HEK293T (cell line): ENCODE results near the gene SLC39A7.

ENCODE experiments used
- CTCF ChIA-PET: fragments of 350-600 bp; formaldehyde crosslinking; extraction: SDS; loops from one replicate; lab custom pipeline; 2021; ENCODE audit warnings: antibody characterized with exemption, inconsistent platforms; lab: Yijun Ruan, JAX
- POLR2A ChIA-PET: fragments of 350-600 bp; formaldehyde crosslinking; extraction: SDS; loops from one replicate; lab custom pipeline; 2020; ENCODE audit warnings: antibody characterized with exemption, inconsistent platforms; lab: Yijun Ruan, JAX
- DNase-seq: peaks from one replicate; pipeline ENCODE4 v3.0.0; 2012; ENCODE audit warnings: mixed read lengths; ENCODE audit errors: extremely low spot score
- ARNT ChIP-seq: fragments of 450-650 bp; IDR thresholded peaks from 2 replicates; pipeline ENCODE4 v1.6.1; 2017; ENCODE audit warnings: mild to moderate bottlenecking
- BHLHE40 ChIP-seq: fragments of 450-650 bp; IDR thresholded peaks from 2 replicates; pipeline ENCODE4 v1.6.1; 2016; ENCODE audit warnings: mild to moderate bottlenecking, moderate library complexity, borderline replicate concordance
- CTBP1 ChIP-seq: fragments of 450-650 bp; IDR thresholded peaks from 2 replicates; pipeline ENCODE4 v1.6.1; 2016; ENCODE audit warnings: borderline replicate concordance
- ELF4 ChIP-seq: fragments of 450-650 bp; IDR thresholded peaks from 2 replicates; pipeline ENCODE4 v1.6.1; 2017; ENCODE audit warnings: antibody characterized with exemption
- FOXA1 ChIP-seq: fragments of 450-650 bp; IDR thresholded peaks from 2 replicates; pipeline ENCODE4 v1.6.1; 2016; ENCODE audit warnings: mild to moderate bottlenecking
- FOXK2 ChIP-seq: fragments of 450-650 bp; IDR thresholded peaks from 2 replicates; pipeline ENCODE4 v1.6.1; 2016; ENCODE audit warnings: mild to moderate bottlenecking
- FOXM1 ChIP-seq: fragments of 450-650 bp; IDR thresholded peaks from 2 replicates; pipeline ENCODE4 v1.6.1; 2017; ENCODE audit warnings: mild to moderate bottlenecking, borderline replicate concordance
- HDGF ChIP-seq: fragments of 450-650 bp; IDR thresholded peaks from 2 replicates; pipeline ENCODE4 v1.6.1; 2017; ENCODE audit warnings: antibody characterized with exemption, borderline replicate concordance
- L3MBTL2 ChIP-seq: fragments of 450-650 bp; conservative IDR thresholded peaks from 2 replicates; pipeline ENCODE4 v1.6.1; 2016; ENCODE audit warnings: mild to moderate bottlenecking
- LEF1 ChIP-seq: fragments of 450-650 bp; IDR thresholded peaks from 2 replicates; pipeline ENCODE4 v1.6.1; 2017; ENCODE audit warnings: mild to moderate bottlenecking, borderline replicate concordance
- NFRKB ChIP-seq: fragments of 450-650 bp; IDR thresholded peaks from 2 replicates; pipeline ENCODE4 v1.6.1; 2016; ENCODE audit warnings: mild to moderate bottlenecking, moderate library complexity
- SP1 ChIP-seq: fragments of 450-650 bp; IDR thresholded peaks from 2 replicates; pipeline ENCODE4 v1.6.1; 2017
- SUZ12 ChIP-seq: fragments of 450-650 bp; IDR thresholded peaks from 2 replicates; pipeline ENCODE4 v1.6.1; 2016; ENCODE audit warnings: mild to moderate bottlenecking
- TARDBP ChIP-seq: fragments of 450-650 bp; IDR thresholded peaks from 2 replicates; pipeline ENCODE4 v1.6.1; 2016
- ZNF384 ChIP-seq: fragments of 450-650 bp; IDR thresholded peaks from 2 replicates; pipeline ENCODE4 v1.6.1; 2016
- TF ChIP-seq, protein P1 (sequence below): fragments of 450-650 bp; IDR thresholded peaks from 2 replicates; pipeline ENCODE4 v1.6.1; 2016

SLC39A7 gene

GRCh38 chr6:33201935-33202334 lies 1.3 kb downstream of the SLC39A7 start:
- CTCF ChIA-PET: no interaction called here
- TF ChIP-seq FOXK2 (no peak), TARDBP (no peak), SUZ12 (no peak), HDGF (no peak), SP1 (no peak), ELF4 (no peak), FOXM1 (no peak), FOXA1 (no peak), NFRKB (no peak), CTBP1 (no peak), ARNT (no peak), L3MBTL2 (no peak), LEF1 (no peak), ZNF384 (no peak), BHLHE40 (no peak)
- TF ChIP-seq, protein P1, sequence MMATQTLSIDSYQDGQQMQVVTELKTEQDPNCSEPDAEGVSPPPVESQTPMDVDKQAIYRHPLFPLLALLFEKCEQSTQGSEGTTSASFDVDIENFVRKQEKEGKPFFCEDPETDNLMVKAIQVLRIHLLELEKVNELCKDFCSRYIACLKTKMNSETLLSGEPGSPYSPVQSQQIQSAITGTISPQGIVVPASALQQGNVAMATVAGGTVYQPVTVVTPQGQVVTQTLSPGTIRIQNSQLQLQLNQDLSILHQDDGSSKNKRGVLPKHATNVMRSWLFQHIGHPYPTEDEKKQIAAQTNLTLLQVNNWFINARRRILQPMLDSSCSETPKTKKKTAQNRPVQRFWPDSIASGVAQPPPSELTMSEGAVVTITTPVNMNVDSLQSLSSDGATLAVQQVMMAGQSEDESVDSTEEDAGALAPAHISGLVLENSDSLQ: no peak
- POLR2A ChIA-PET: no interaction called here
- no peak for DNase-seq

GRCh38 chr6:33202799-33203198 lies 2.1 kb downstream of the SLC39A7 start:
- TF ChIP-seq SUZ12 (no peak), FOXM1 (no peak)
- ChIA-PET POLR2A (interaction anchor here (1.2 kb wide), 2 partner anchors 75 to 231 kb away, joined by 3 read pairs; no protein-coding TSS in a partner anchor), CTCF (no interaction called here)
- no peak for DNase-seq

GRCh38 chr6:33203443-33204164 lies 2.9 kb downstream of the SLC39A7 start:
- POLR2A ChIA-PET: interaction anchor here (1.2 kb wide), 2 partner anchors 74 to 232 kb away, joined by 3 read pairs; no protein-coding TSS in a partner anchor
- no peak for TF ChIP-seq FOXA1
- no peak for TF ChIP-seq FOXK2
- no peak for TF ChIP-seq L3MBTL2
- TF ChIP-seq TARDBP: no peak
- no peak for TF ChIP-seq SP1
- CTCF ChIA-PET: no interaction called here
- DNase-seq: no peak

GRCh38 chr6:33204165-33204414 lies 3.4 kb downstream of the SLC39A7 start:
- POLR2A ChIA-PET: interaction anchor here (0.5 to 2.4 kb wide), 4 partner anchors 30 to 233 kb away, joined by 4 to 25 read pairs (median 6); no protein-coding TSS in a partner anchor
- CTCF ChIA-PET: no interaction called here
- no peak for TF ChIP-seq ARNT
- no peak for TF ChIP-seq SP1
- no peak for TF ChIP-seq L3MBTL2
- TF ChIP-seq ELF4: no peak
- TF ChIP-seq, protein P1: no peak
- no peak for DNase-seq

GRCh38 chr6:33204415-33205190 lies 3.9 kb downstream of the SLC39A7 start, which contains the start of gene HSD17B8:
Gene HSD17B8, plus strand, starts transcription at chr6:33204655. Its CDS starts 14 bp downstream, at chr6:33204669.
- DNase-seq: peak; percentile 88
- no peak for TF ChIP-seq ZNF384
- no peak for TF ChIP-seq FOXM1
- no peak for TF ChIP-seq CTBP1
- TF ChIP-seq TARDBP: no peak
- no peak for TF ChIP-seq ARNT
- no peak for TF ChIP-seq SP1
- TF ChIP-seq LEF1: no peak
- no peak for TF ChIP-seq BHLHE40
- TF ChIP-seq, protein P1: no peak
- no peak for TF ChIP-seq SUZ12
- TF ChIP-seq L3MBTL2: no peak; the same call in 1 of the 2 replicates
- TF ChIP-seq NFRKB: no peak
- no peak for TF ChIP-seq ELF4
- ChIA-PET POLR2A (interaction anchor here (0.5 to 2.4 kb wide), 5 partner anchors 29 to 233 kb away, joined by 4 to 25 read pairs (median 6); partner anchors contain the start of genes RPS18 and VPS52), CTCF (interaction anchor here (0.7 to 1.5 kb wide), 2 partner anchors 43 to 51 kb away, joined by 3 read pairs; no protein-coding TSS in a partner anchor)

- no peak for DNase-seq
- ChIA-PET POLR2A (interaction anchor here (1.8 to 2.4 kb wide), 2 partner anchors 44 to 66 kb away, joined by 6 to 25 read pairs; partner anchors contain the start of genes RPS18 and VPS52), CTCF (interaction anchor here (0.7 to 1.5 kb wide), 2 partner anchors 43 to 50 kb away, joined by 3 read pairs; no protein-coding TSS in a partner anchor)
Observed at GRCh38 chr6:33205191-33206026, 4.7 kb downstream of the SLC39A7 start.

More at GRCh38 chr6:33205191-33206026, 4.7 kb downstream of the SLC39A7 start:
- TF ChIP-seq NFRKB (no peak), L3MBTL2 (no peak)
